Ramos (cell line): ENCODE results near the gene AIMP1.
"Not testable (repeated sequence)": the region's sequence is repeated elsewhere in the genome, so short reads cannot be mapped to it uniquely, and the experiment has no call there.

Experiments used
- in situ Hi-C: fragments of 300-500 bp; cut with MboI; formaldehyde crosslinking; loops from one replicate; pipeline ENCODE4 v1.14.3; 2022; ENCODE audit warnings: low sequenced_read_pairs; ENCODE audit not compliant: unreplicated experiment

The AIMP1 gene

GRCh38 chr4:106398898-106399297, 82.5 kb downstream of the AIMP1 start:
- in situ Hi-C loops, result not testable (repeated sequence)
